HepG2 (cell line): Measurements from ENCODE around the gene GTPBP6. TPM values are rescaled to one million over a fixed set of nuclear protein-coding genes. Genes with fewer than 3 reads are reported as not detected.
A peak's percentile ranks its signal among the peaks of the same experiment; 100 is the strongest.

Source experiments
- ATF6 ChIP-seq: sonication (generic); formaldehyde crosslinking; conservative IDR thresholded peaks from 2 replicates; pipeline ENCODE4 v1.4.0; 2020; ENCODE audit warnings: missing genetic modification reagents
- ELF3 ChIP-seq: IDR thresholded peaks from 2 replicates; pipeline ENCODE4 v1.6.1; 2016; ENCODE audit warnings: missing genetic modification reagents, missing compliant biosample characterization
- ETV6 ChIP-seq: sonication (generic); formaldehyde crosslinking; conservative IDR thresholded peaks from 2 replicates; pipeline ENCODE4 v1.4.0; 2020; ENCODE audit warnings: missing genetic modification reagents
- GATA4 ChIP-seq: sonication (generic); IDR thresholded peaks from 2 replicates; pipeline ENCODE4 v1.6.1; 2016; ENCODE audit warnings: antibody characterized with exemption, low read depth, borderline replicate concordance
- HNRNPUL1 ChIP-seq: fragments of 200-400 bp; formaldehyde crosslinking; IDR thresholded peaks from 2 replicates; pipeline ENCODE4 v1.6.1; 2017; ENCODE audit warnings: low read depth, mild to moderate bottlenecking, low read length, moderate library complexity
- POLR2A ChIP-seq, 2 experiments: IDR thresholded peaks; 2 replicates each; pipeline ENCODE4 v1.6.1; 2011; ENCODE audit warnings: low read depth in 2 of 2, low read length in 2 of 2, mild to moderate bottlenecking in 1 of 2, moderate library complexity in 1 of 2; ENCODE audit not compliant: insufficient read depth in 1 of 2
- RBM39 ChIP-seq: fragments of 200-400 bp; formaldehyde crosslinking; IDR thresholded peaks from one replicate; pipeline ENCODE4 v1.6.1; 2018; ENCODE audit warnings: antibody characterized with exemption, mild to moderate bottlenecking, low read depth, low read length; ENCODE audit not compliant: poor library complexity, severe bottlenecking
- REXO4 ChIP-seq: sonication (generic); formaldehyde crosslinking; IDR thresholded peaks from 2 replicates; pipeline ENCODE4 v1.8.0; 2022; ENCODE audit warnings: missing genetic modification reagents, mild to moderate bottlenecking, borderline replicate concordance
- RNF2 ChIP-seq: fragments of 450-650 bp; conservative IDR thresholded peaks from 2 replicates; pipeline ENCODE4 v1.6.1; 2016; ENCODE audit warnings: low read depth
- WIZ ChIP-seq: sonication (generic); formaldehyde crosslinking; IDR thresholded peaks from 2 replicates; pipeline ENCODE4 v1.5.1; 2020; ENCODE audit warnings: mild to moderate bottlenecking, missing genetic modification reagents
- ZFP36L2 ChIP-seq: sonication (generic); formaldehyde crosslinking; IDR thresholded peaks from 2 replicates; pipeline ENCODE4 v1.4.0; 2020; ENCODE audit warnings: missing genetic modification reagents
- ZNF407 ChIP-seq: sonication (generic); formaldehyde crosslinking; IDR thresholded peaks from one replicate; pipeline ENCODE4 v1.5.1; 2020; ENCODE audit warnings: mild to moderate bottlenecking, missing genetic modification reagents; ENCODE audit errors: not compliant biosample characterization
- ZNF609 ChIP-seq: sonication (generic); formaldehyde crosslinking; IDR thresholded peaks from 2 replicates; pipeline ENCODE4 v1.4.0; 2020; ENCODE audit warnings: mild to moderate bottlenecking, missing genetic modification reagents, borderline replicate concordance
- ZSCAN31 ChIP-seq: sonication (generic); formaldehyde crosslinking; IDR thresholded peaks from 2 replicates; pipeline ENCODE4 v1.5.0; 2020; ENCODE audit warnings: low read depth, mild to moderate bottlenecking, missing genetic modification reagents
- polyA plus RNA-seq, 8 experiments: library from polyadenylated mRNA; depleted of rRNA in 3 of 8; stranded (reverse) in 7 of 8; unstranded in 1 of 8; fragments of >200 nt; fragmentation: Illumina TruSeq in 4 of 8; extraction: Trizol in 4 of 8; gene quantifications; 2 replicates each; pipeline versions ENCODE4 v1.2.1 to v1.2.3, GENCODE V29; 2011 to 2016; ENCODE audit warnings: low read depth in 4 of 8, missing spikeins in 1 of 8, mixed read lengths in 1 of 8; ENCODE audit not compliant: insufficient read depth in 1 of 8
- total RNA-seq, 5 experiments: library from RNA; depleted of rRNA; stranded (reverse); fragments of >200 nt; fragmentation: Illumina TruSeq; extraction: Trizol; gene quantifications; 2 replicates each; pipeline ENCODE4 v1.2.3, GENCODE V29; 2016; ENCODE audit warnings: low read depth in 1 of 5

Gene GTPBP6
- total and polyA plus RNA-seq, 2 of the 13 experiments (the other 11 are each of a cell fraction or from before 2014, with no cell fraction given): 20.2 to 39.6 TPM

GRCh38 chrX:276581-277201 lies 41.9 kb downstream of the GTPBP6 start (continued):
- TF ChIP-seq ZNF609 (CRISPR knock-in tag): no peak
- TF ChIP-seq WIZ: no peak
- no peak for TF ChIP-seq ELF3 (CRISPR knock-in tag)
- no peak for TF ChIP-seq POLR2A (IDR thresholded peaks at IDR 0.05; ENCODE audit: insufficient read depth in 1 of 2, low read depth in 2 of 2, low read length in 2 of 2)
- TF ChIP-seq ZNF407: no peak
- TF ChIP-seq HNRNPUL1: no peak
- TF ChIP-seq ZFP36L2 (CRISPR knock-in tag): no peak
- TF ChIP-seq RNF2: no peak
- TF ChIP-seq RBM39: peak; percentile 33
- TF ChIP-seq ETV6: no peak
- peak; percentile 7; the same call in 1 of the 2 replicates for TF ChIP-seq ZSCAN31 (CRISPR knock-in tag)
- no peak for TF ChIP-seq ATF6 (CRISPR knock-in tag)
- no peak for TF ChIP-seq REXO4 (CRISPR knock-in tag)
- TF ChIP-seq GATA4: no peak
